DND-41 (cell line): ENCODE measurements around the gene EIF4E1B.

Experiments used
- ATAC-seq: fragments of 200-7000 bp; cut with Tn5 transposase; 3 replicates; pipeline ENCODE4 v1.9.1; 2021; ENCODE audit warnings: low read depth; ENCODE audit not compliant: insufficient read depth
- DNase-seq: peaks from one replicate; pipeline ENCODE4 v3.0.0-alpha.2; 2020
- H2AFZ ChIP-seq: 2 replicates; pipeline ENCODE4 v1.6.0; 2012; ENCODE audit warnings: low read depth, low read length
- H3K27ac ChIP-seq: 2 replicates; pipeline ENCODE4 v1.5.1; 2012; ENCODE audit warnings: low read length, inconsistent platforms
- H3K27me3 ChIP-seq: fragments of 200-600 bp; sonication (generic); 2 replicates; pipeline ENCODE4 v1.6.0; 2012; ENCODE audit warnings: low read length, mild to moderate bottlenecking, inconsistent platforms; ENCODE audit not compliant: insufficient read depth, poor library complexity
- H3K36me3 ChIP-seq: 2 replicates; pipeline ENCODE4 v1.5.1; 2012; ENCODE audit warnings: low read length, inconsistent platforms; ENCODE audit not compliant: insufficient read depth
- H3K4me1 ChIP-seq: 2 replicates; pipeline ENCODE4 v1.5.1; 2012; ENCODE audit warnings: mild to moderate bottlenecking, low read length; ENCODE audit not compliant: insufficient read depth
- H3K4me2 ChIP-seq: 2 replicates; pipeline ENCODE4 v1.6.0; 2012; ENCODE audit warnings: mild to moderate bottlenecking, moderate library complexity, low read length, inconsistent platforms; ENCODE audit not compliant: insufficient read depth
- H3K4me3 ChIP-seq, 2 experiments: fragments of 200-600 bp in 1 of 2; shearing (Covaris generic) in 1 of 2; 2 replicates each; pipeline ENCODE4 v1.5.1; 2012 to 2016; ENCODE audit warnings: inconsistent platforms in 2 of 2, low read length in 2 of 2, mild to moderate bottlenecking in 2 of 2, low read depth in 1 of 2, moderate library complexity in 1 of 2
- H3K79me2 ChIP-seq: 2 replicates; pipeline ENCODE4 v1.6.0; 2012; ENCODE audit warnings: low read length, inconsistent platforms; ENCODE audit not compliant: insufficient read depth
- H3K9ac ChIP-seq: 2 replicates; pipeline ENCODE4 v1.6.0; 2012; ENCODE audit warnings: low read depth, mild to moderate bottlenecking, inconsistent platforms, low read length, moderate library complexity
- H3K9me3 ChIP-seq: 2 replicates; pipeline ENCODE4 v1.5.1; 2012; ENCODE audit warnings: low read length, moderate library complexity, mild to moderate bottlenecking, inconsistent platforms; ENCODE audit not compliant: insufficient read depth, severe bottlenecking
- H4K20me1 ChIP-seq: 2 replicates; pipeline ENCODE4 v1.6.0; 2012; ENCODE audit warnings: low read length; ENCODE audit not compliant: insufficient read depth
- CTCF ChIP-seq: IDR thresholded peaks from 2 replicates; pipeline ENCODE4 v1.5.1; 2012; ENCODE audit warnings: borderline replicate concordance, low read length, moderate library complexity, mild to moderate bottlenecking; ENCODE audit not compliant: poor library complexity, severe bottlenecking; ENCODE audit errors: extremely low read depth
- EZH2 ChIP-seq: IDR thresholded peaks from 3 replicates; pipeline ENCODE4 v1.6.1; 2012; ENCODE audit warnings: borderline replicate concordance, low read depth, mild to moderate bottlenecking, moderate library complexity, low read length, inconsistent platforms; ENCODE audit not compliant: severe bottlenecking

EIF4E1B gene

GRCh38 chr5:176619569-176620332 lies 10.7 kb upstream of the EIF4E1B start:
- no peaks in the 10 kb centered on the region for H4K20me1 ChIP-seq
- no peak overlapping the region for H3K4me2 ChIP-seq
- no peaks in the 10 kb centered on the region for H3K27me3 ChIP-seq
- H3K36me3 ChIP-seq, result no peaks in the 10 kb centered on the region
- no peak overlapping the region for H3K4me3 ChIP-seq
- DNase-seq (no peak), ATAC-seq (no peak)
- no peaks in the 10 kb centered on the region for H3K79me2 ChIP-seq
- no peaks in the 10 kb centered on the region for H3K4me1 ChIP-seq
- H3K9me3 ChIP-seq, result no peaks in the 10 kb centered on the region
- no peak for TF ChIP-seq CTCF
- TF ChIP-seq EZH2, result no peak
- no peak overlapping the region for H2AFZ ChIP-seq
- no peak overlapping the region for H3K27ac ChIP-seq
- no peak overlapping the region for H3K9ac ChIP-seq

DNA sequence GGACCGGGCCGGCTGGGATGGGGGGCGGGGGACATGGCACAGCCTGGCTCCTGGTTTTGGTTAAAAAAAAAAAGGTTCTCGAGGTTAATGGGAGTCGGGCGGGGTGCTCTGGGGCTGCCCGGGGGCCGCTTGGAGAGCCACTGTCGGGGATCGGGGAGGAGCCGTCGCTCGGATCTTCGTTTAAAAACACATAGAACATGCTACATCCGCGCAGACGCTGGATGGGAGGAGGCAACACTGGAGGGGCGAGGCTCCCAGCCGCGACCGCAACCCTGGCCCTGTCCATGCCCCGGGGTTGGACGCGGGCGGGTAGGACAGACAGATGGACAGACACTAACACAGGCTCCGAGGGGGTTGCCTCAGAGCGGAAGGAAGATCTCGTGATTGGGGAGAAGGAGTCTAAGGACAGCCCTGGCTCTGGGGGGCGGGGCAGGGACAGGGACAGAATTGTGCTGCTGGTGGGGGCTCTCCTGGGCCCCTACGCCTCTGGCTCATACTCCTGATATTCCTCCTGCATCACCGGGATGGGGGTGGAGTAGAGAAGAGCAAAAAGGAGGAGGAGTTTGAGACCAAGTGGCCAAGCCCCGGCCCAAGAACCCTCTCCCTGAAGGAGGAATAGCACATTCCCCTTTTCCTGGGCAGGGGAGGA lies 10.0 kb upstream of the EIF4E1B start:
- no peaks in the 10 kb centered on the region for H3K36me3 ChIP-seq
- no peaks in the 10 kb centered on the region for H3K9me3 ChIP-seq
- no peaks in the 10 kb centered on the region for H3K27me3 ChIP-seq
- no peak overlapping the region for H3K4me2 ChIP-seq
- H3K27ac ChIP-seq, result no peak overlapping the region
- ATAC-seq (no peak), DNase-seq (no peak)
- no peaks in the 10 kb centered on the region for H3K4me1 ChIP-seq
- no peak overlapping the region for H3K4me3 ChIP-seq
- TF ChIP-seq EZH2 (no peak), CTCF (no peak)
- no peak overlapping the region for H3K9ac ChIP-seq
- H3K79me2 ChIP-seq, result no peaks in the 10 kb centered on the region
- no peaks in the 10 kb centered on the region for H4K20me1 ChIP-seq
- no peak overlapping the region for H2AFZ ChIP-seq

DNA sequence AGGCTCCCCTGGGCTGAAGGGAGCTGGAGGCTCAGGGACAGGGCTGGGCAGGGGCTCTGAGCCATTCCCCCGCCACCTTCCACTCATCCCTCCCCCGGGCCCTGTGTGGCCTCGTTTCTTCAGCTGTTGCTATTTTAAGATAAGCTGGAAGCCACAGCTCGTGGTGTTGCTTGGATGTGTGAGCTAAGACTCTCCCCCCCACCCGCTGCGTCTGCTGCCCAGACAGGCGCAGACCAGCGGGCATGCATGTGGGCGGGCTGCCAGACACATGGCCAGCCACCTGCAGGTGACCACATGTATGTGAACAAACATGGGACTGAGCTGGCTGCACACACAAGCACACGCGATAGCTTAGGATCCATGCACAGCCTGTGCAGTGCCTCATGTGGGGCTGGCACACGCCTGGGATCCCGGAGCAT lies 8.8 kb upstream of the EIF4E1B start:
- no peak overlapping the region for H3K27ac ChIP-seq

More for the DNA sequence above, 8.8 kb upstream of the EIF4E1B start:
- no peaks in the 10 kb centered on the region for H3K4me1 ChIP-seq
- no peaks in the 10 kb centered on the region for H4K20me1 ChIP-seq
- H3K36me3 ChIP-seq, result no peaks in the 10 kb centered on the region
- H2AFZ ChIP-seq, result no peak overlapping the region
- no peak overlapping the region for H3K4me3 ChIP-seq
- H3K27me3 ChIP-seq, result no peaks in the 10 kb centered on the region
- no peaks in the 10 kb centered on the region for H3K79me2 ChIP-seq
- TF ChIP-seq CTCF (no peak), EZH2 (no peak)
- DNase-seq, result no peak
- H3K9me3 ChIP-seq, result no peaks in the 10 kb centered on the region
- no peak overlapping the region for H3K4me2 ChIP-seq
- ATAC-seq, result no peak
- H3K9ac ChIP-seq, result no peak overlapping the region
